Natural killer cell treated with Interleukin-12 subunit alpha and Interleukin-12 subunit beta and Interleukin-15 and Interleukin-18, amount 100 ng/mL, for 72 hours (primary cell): Measurements from ENCODE around the gene EHBP1L1. TPM values are rescaled to one million over a fixed set of nuclear protein-coding genes. Genes with fewer than 3 reads are reported as not detected.
"Not testable (repeated sequence)": the region's sequence is repeated elsewhere in the genome, so short reads cannot be mapped to it uniquely, and the experiment has no call there.

Experiments used
- ATAC-seq, 2 donors: fragments of 150-1000 bp; cut with Tn5 transposase in 1 of 2; sonication (Bioruptor Pico), chemical (Tn5 transposase) in 1 of 2; 2 replicates each; pipeline ENCODE4 v1.10.0; 2021
- DNase-seq: peaks from one replicate; pipeline ENCODE4 v3.0.0; 2022; ENCODE audit warnings: low spot score
- H3K27ac Mint-ChIP-seq, 2 donors: 1 replicate in 1 of 2; 2 replicates in 1 of 2; pipeline ENCODE4 v1.8.0; 2022; ENCODE audit warnings: mixed read lengths in 2 of 2, mild to moderate bottlenecking in 1 of 2, moderate library complexity in 1 of 2
- H3K27me3 Mint-ChIP-seq, 2 donors: 1 replicate in 1 of 2; 2 replicates in 1 of 2; pipeline ENCODE4 v1.8.0; 2022; ENCODE audit warnings: mixed read lengths in 2 of 2
- H3K36me3 Mint-ChIP-seq: one replicate; pipeline ENCODE4 v1.8.0; 2022; ENCODE audit warnings: mixed read lengths
- H3K4me1 Mint-ChIP-seq, 2 donors: 1 replicate in 1 of 2; 2 replicates in 1 of 2; pipeline ENCODE4 v1.8.0; 2022; ENCODE audit warnings: low read depth in 2 of 2, mixed read lengths in 2 of 2, mild to moderate bottlenecking in 1 of 2
- H3K4me3 Mint-ChIP-seq: one replicate; pipeline ENCODE4 v1.8.0; 2022; ENCODE audit warnings: mixed read lengths
- H3K9me3 Mint-ChIP-seq: 2 replicates; pipeline ENCODE4 v1.8.0; 2022; ENCODE audit warnings: mixed read lengths
- total RNA-seq, 2 donors: library from RNA; stranded (reverse); gene quantifications; one replicate each; pipeline ENCODE4 v1.2.3, GENCODE V29; 2022

Gene EHBP1L1
- total RNA-seq, 2 donors from 2014 or later, result 156 to 188 TPM

GRCh38 chr11:65634440-65634839 lies 58.6 kb downstream of the EHBP1L1 start:
- H3K9me3 Mint-ChIP-seq, result no peaks in the 10 kb centered on the region
- DNase-seq (no peak), ATAC-seq (no peak)
- peaks cover 31 to 37% of the 10 kb centered on the region in 2 donors for H3K4me1 Mint-ChIP-seq
- no peaks in the 10 kb centered on the region for H3K36me3 Mint-ChIP-seq
- H3K27me3 Mint-ChIP-seq, result no peaks in the 10 kb centered on the region
- peak overlapping the region; percentile 44 for H3K4me3 Mint-ChIP-seq
- peak overlapping the region; percentile 75 to 95 for H3K27ac Mint-ChIP-seq

DNA sequence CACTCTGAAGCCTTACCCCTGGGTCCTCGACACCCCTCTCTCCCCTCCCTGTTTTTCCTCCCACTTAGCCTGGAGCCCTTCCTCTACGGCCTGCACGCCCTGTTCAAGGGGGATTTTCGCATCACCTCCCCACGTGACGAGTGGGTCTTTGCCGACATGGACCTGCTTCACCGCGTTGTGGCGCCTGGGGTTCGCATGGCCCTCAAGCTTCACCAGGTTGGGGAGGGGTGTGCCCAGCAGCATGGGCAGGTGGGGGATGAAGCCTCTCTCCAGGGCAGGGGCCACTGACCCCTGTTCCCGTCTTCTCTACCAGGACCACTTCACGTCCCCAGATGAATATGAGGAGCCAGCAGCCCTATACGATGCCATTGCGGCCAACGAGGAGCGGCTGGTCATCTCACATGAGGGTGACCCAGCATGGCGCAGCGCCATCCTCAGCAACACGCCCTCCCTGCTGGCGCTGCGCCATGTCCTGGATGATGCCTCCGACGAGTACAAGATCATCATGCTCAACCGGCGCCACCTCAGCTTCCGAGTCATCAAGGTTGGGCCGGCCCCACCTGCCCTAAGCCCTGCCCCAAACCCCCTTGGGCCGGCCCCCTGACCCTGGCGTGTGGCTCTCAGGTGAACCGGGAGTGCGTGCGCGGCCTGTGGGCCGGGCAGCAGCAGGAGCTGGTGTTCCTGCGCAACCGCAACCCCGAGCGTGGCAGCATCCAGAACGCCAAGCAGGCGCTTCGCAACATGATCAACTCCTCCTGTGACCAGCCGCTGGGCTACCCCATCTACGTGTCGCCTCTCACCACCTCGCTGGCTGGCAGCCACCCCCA lies 59.3 kb downstream of the EHBP1L1 start:
- Mint-ChIP-seq H3K4me3 (no peak overlapping the region), H3K27me3 (no peaks in the 10 kb centered on the region), H3K4me1 (peaks cover 38 to 44% of the 10 kb centered on the region in 2 donors), H3K9me3 (no peaks in the 10 kb centered on the region), H3K27ac (peak overlapping the region in 1 of 2 donors; percentile 95), H3K36me3 (no peaks in the 10 kb centered on the region)
- ATAC-seq (no peak), DNase-seq (no peak)

GRCh38 chr11:65636108-65637031 lies 60.5 kb downstream of the EHBP1L1 start:
- DNase-seq (no peak), ATAC-seq (no peak)
- Mint-ChIP-seq H3K27ac (peak overlapping the region; percentile 95 to 96), H3K27me3 (no peaks in the 10 kb centered on the region), H3K4me1 (peaks cover 44 to 51% of the 10 kb centered on the region in 2 donors), H3K4me3 (peak overlapping the region; percentile 42), H3K9me3 (no peaks in the 10 kb centered on the region), H3K36me3 (no peaks in the 10 kb centered on the region)

DNA sequence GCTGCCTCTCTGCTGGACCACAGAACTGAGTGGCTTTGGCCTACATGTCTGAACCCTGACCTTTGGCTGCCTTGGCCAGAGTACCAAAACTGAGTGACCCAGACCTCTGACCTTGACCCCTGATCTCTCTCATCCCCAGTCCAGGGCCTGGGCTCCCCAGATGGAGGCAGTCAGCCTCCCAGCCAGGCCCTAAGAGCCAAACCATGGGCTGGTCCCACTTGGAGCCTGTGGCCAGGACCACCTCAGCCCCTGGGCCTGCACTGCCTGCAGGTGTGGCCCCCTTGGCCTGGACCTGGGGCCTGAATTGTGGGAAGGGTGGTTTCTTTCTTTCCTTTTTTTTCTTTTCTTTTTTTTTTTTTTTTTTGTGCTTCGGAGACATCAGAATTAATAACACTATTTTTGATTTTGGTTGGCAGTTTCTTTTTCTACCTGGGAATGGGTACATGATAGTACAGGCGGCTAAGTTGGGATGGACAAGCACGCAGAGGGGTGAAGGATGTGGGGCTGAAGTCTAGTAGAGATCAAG lies 61.2 kb downstream of the EHBP1L1 start:
- H3K36me3 Mint-ChIP-seq, result no peaks in the 10 kb centered on the region

GRCh38 chr11:65637794-65638419 lies 62.1 kb downstream of the EHBP1L1 start, which contains the start of gene SIPA1:
TSS of gene SIPA1 (plus strand) at chr11:65638101. CDS start at chr11:65640922, 2,821 bp downstream.
- Mint-ChIP-seq H3K27me3 (no peaks in the 10 kb centered on the region), H3K4me1 (peaks cover 50 to 56% of the 10 kb centered on the region in 2 donors), H3K9me3 (no peaks in the 10 kb centered on the region), H3K27ac (peak within 1 kb of the TSS; percentile 95 to 96), H3K4me3 (peak within 1 kb of the TSS; percentile 88), H3K36me3 (no peaks in the 10 kb centered on the region)
- ATAC-seq (peak; percentile 77 to 90), DNase-seq (peak; percentile 87)

More for the DNA sequence above, 61.2 kb downstream of the EHBP1L1 start:
- no peaks in the 10 kb centered on the region for H3K9me3 Mint-ChIP-seq
- peak overlapping the region; percentile 88 for H3K4me3 Mint-ChIP-seq
- DNase-seq (no peak), ATAC-seq (no peak)
- peaks cover 50 to 56% of the 10 kb centered on the region in 2 donors for H3K4me1 Mint-ChIP-seq
- H3K27me3 Mint-ChIP-seq, result no peaks in the 10 kb centered on the region
- peak overlapping the region; percentile 95 to 96 for H3K27ac Mint-ChIP-seq

GRCh38 chr11:65639228-65639597 lies 63.4 kb downstream of the EHBP1L1 start:
- H3K36me3 Mint-ChIP-seq, DNase-seq, H3K27me3 Mint-ChIP-seq, H3K9me3 Mint-ChIP-seq, ATAC-seq: not testable (repeated sequence)
- Mint-ChIP-seq H3K4me3 (peak overlapping the region; percentile 88), H3K27ac (peak overlapping the region; percentile 95 to 96), H3K4me1 (peaks cover 54 to 58% of the 10 kb centered on the region in 2 donors)

DNA sequence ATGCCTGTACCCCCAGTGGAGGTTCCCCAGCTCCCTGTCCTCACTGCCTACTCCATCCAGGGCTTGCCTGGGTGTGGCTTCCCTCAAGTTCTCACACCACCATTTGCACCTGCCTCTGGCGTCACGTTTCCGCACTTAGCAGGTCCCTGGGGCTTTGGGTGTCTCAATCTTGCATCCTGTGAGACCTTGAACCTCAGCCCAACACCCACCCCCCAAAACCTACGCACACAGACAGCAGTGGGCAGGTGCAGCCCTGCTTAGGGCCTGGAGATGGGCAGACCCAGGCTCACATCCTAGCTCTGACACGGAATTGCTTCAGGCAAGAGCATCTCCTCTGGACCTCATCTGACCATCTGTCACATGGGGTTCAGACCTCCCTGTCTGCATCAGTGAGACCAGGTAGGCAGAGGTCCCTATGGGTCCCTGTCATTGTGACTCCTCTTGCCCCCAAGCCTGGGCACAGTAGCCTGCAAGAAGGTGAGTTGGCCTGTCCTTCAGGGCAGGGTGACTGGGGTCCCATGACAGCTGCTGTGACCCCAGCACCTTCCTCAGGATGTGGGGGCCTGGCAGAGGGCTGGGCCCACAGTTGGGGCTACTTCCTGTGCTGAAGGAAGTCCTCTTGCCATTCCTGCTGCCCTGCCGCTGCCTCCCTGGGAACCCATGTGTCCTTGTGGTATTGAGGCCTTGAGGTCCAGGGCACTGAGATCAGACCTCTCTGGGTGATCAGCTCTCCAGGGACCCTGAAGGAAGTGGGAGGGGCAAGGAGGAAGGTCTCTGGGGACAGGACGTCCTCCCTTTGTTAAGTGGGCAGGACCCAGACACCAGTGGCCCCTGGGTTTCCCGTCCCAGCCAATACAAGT lies 64.0 kb downstream of the EHBP1L1 start:
- Mint-ChIP-seq H3K4me1 (peaks cover 52 to 54% of the 10 kb centered on the region in 2 donors), H3K36me3 (no peaks in the 10 kb centered on the region), H3K4me3 (peak overlapping the region; percentile 88), H3K27ac (peak overlapping the region; percentile 95 to 96), H3K27me3 (no peaks in the 10 kb centered on the region), H3K9me3 (no peaks in the 10 kb centered on the region)
- ATAC-seq (peak; percentile 50 to 57), DNase-seq (peak; percentile 85)

DNA sequence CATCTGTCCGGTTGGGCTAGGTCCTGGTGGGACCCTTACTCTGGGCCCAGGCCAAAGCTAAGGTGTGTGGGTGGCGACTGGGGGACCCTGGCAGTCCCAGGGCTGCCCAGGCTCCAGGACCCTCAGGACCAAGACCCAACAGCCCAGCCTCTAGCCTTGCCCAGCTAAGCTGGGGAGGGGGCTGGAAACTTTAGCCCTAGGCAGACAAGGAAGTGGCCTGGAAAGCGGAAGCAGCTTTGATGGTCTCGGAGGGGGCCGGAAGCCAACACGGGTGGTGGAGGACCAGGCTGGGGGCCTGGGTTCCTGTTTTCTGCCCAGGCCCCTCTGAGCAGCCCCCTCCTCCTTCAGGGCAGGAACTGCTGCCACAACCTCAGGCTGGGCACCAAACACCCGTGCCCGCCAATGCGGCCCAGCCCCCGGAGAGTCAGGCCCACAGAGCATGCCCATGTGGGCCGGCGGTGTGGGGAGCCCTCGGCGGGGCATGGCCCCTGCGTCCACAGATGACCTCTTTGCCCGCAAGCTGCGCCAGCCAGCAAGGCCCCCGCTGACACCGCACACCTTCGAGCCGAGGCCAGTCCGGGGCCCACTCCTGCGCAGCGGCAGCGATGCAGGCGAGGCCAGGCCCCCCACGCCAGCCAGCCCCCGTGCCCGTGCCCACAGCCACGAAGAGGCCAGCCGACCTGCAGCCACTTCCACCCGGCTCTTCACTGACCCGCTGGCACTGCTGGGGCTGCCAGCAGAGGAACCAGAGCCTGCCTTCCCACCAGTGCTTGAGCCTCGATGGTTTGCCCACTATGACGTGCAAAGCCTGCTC lies 64.8 kb downstream of the EHBP1L1 start:
- no peaks in the 10 kb centered on the region for H3K36me3 Mint-ChIP-seq
- H3K9me3 Mint-ChIP-seq, result no peaks in the 10 kb centered on the region
- DNase-seq, result no peak
- H3K27me3 Mint-ChIP-seq, result no peaks in the 10 kb centered on the region
- H3K27ac Mint-ChIP-seq, result peak overlapping the region; percentile 95 to 96
- H3K4me3 Mint-ChIP-seq, result peak overlapping the region; percentile 88
- peaks cover 51 to 52% of the 10 kb centered on the region in 2 donors for H3K4me1 Mint-ChIP-seq
- ATAC-seq, result peak in 1 of 2 donors; percentile 37

- H3K36me3 Mint-ChIP-seq, result no peaks in the 10 kb centered on the region
- no peaks in the 10 kb centered on the region for H3K9me3 Mint-ChIP-seq
- H3K27ac Mint-ChIP-seq, result peak overlapping the region; percentile 95 to 96
- no peaks in the 10 kb centered on the region for H3K27me3 Mint-ChIP-seq
- peaks cover 51 to 52% of the 10 kb centered on the region in 2 donors for H3K4me1 Mint-ChIP-seq
- H3K4me3 Mint-ChIP-seq, result peak overlapping the region; percentile 88
- no peak for DNase-seq
- no peak for ATAC-seq
Measured at GRCh38 chr11:65641297-65642013, 65.6 kb downstream of the EHBP1L1 start.
